ENCODE measurements around the gene NGFR. TPM values are rescaled to one million over a fixed set of nuclear protein-coding genes. Genes with fewer than 3 reads are reported as not detected.

The NGFR gene
- total RNA-seq, 1 experiment from 2014 or later = 0.11 TPM

DNA sequence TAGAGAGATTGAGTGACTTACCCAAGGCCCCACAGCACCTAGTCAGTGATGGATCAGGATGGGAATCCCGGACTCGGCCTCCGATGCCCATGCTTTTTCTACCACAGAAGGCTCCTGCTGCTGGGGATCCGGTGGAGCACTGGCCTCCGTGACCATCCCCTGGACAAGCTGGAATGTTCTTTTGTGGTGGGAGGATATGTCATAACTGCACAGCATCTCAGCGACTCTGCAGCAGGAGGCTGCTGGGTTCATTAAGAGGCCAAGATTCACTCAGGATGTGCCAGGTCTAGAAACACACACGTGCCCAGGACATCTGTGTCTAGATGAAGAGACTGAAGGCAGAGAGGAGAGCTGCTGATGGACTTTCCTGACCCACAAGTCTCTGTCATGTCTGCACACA is 34.7 kb upstream of the NGFR start:
- Histone ChIP-seq H3K79me2 (ENCODE audit: low read depth) (no peaks in the 10 kb centered on the region), H2AFZ (no peak overlapping the region), H3F3A (ENCODE audit: insufficient read depth, low read depth) (no peaks in the 10 kb centered on the region), H3K9me2 (ENCODE audit: insufficient read depth) (no peaks in the 10 kb centered on the region), H3K4me3 (no peak overlapping the region), H4K20me1 (ENCODE audit: insufficient read depth) (no peaks in the 10 kb centered on the region), H3K4me1 (replicated peaks; ENCODE audit: insufficient read depth) (no peaks in the 10 kb centered on the region), H3K27ac (no peak overlapping the region), H3K9me3 (ENCODE audit: insufficient read depth, low read depth) (no peaks in the 10 kb centered on the region), H3K4me2 (no peak overlapping the region), H3K27me3 (ENCODE audit: insufficient read depth, low read depth) (peaks cover 98% of the 10 kb centered on the region), H3K36me3 (ENCODE audit: low read depth) (no peaks in the 10 kb centered on the region)
- no peak for TF ChIP-seq CTCF (conservative IDR thresholded peaks at IDR 0.05)
- TF ChIP-seq EZH2 (IDR thresholded peaks at IDR 0.05; ENCODE audit: low read depth) = no peak
- BruUV-seq (replicated peaks) = no TSS peak
- intact Hi-C loops (cut with micrococcal nuclease; ENCODE audit: unreplicated experiment) = no loop called here
- ChIA-PET CTCF (no interaction called here), POLR2A (ENCODE audit: unreplicated experiment) (no interaction called here)
- DNase-seq = no peak

- no peak overlapping the region for H3K4me2 ChIP-seq
- H3K9me2 ChIP-seq (ENCODE audit: insufficient read depth) = no peaks in the 10 kb centered on the region
- no peaks in the 10 kb centered on the region for H4K20me1 ChIP-seq (ENCODE audit: insufficient read depth)
- DNase-seq = no peak
- no peaks in the 10 kb centered on the region for H3F3A ChIP-seq (ENCODE audit: insufficient read depth, low read depth)
- H3K9me3 ChIP-seq (ENCODE audit: insufficient read depth, low read depth) = no peaks in the 10 kb centered on the region
- H2AFZ ChIP-seq = no peak overlapping the region
- H3K4me1 ChIP-seq (replicated peaks; ENCODE audit: insufficient read depth) = no peaks in the 10 kb centered on the region
- no peak for TF ChIP-seq EZH2 (IDR thresholded peaks at IDR 0.05; ENCODE audit: low read depth)
- TF ChIP-seq CTCF (conservative IDR thresholded peaks at IDR 0.05) = no peak
- H3K36me3 ChIP-seq (ENCODE audit: low read depth) = no peaks in the 10 kb centered on the region
- peaks cover 98% of the 10 kb centered on the region for H3K27me3 ChIP-seq (ENCODE audit: insufficient read depth, low read depth)
- H3K4me3 ChIP-seq = no peak overlapping the region
- ChIA-PET CTCF (no interaction called here), POLR2A (ENCODE audit: unreplicated experiment) (interaction anchor here (0.6 kb wide), 1 partner anchor 570 kb away, joined by 3 read pairs; no protein-coding TSS in a partner anchor)
- intact Hi-C loops (cut with micrococcal nuclease; ENCODE audit: unreplicated experiment) = no loop called here
- BruUV-seq (replicated peaks) = no TSS peak
- no peaks in the 10 kb centered on the region for H3K79me2 ChIP-seq (ENCODE audit: low read depth)
- H3K27ac ChIP-seq = no peak overlapping the region
Observed at GRCh38 chr17:49461580-49461979, 33.5 kb upstream of the NGFR start.

- Histone ChIP-seq H3K27ac (no peak overlapping the region), H3K9me3 (ENCODE audit: insufficient read depth, low read depth) (no peaks in the 10 kb centered on the region), H3K4me3 (no peak overlapping the region), H3F3A (ENCODE audit: insufficient read depth, low read depth) (peaks cover 4% of the 10 kb centered on the region; the same call in 1 of the 2 replicates), H3K9me2 (ENCODE audit: insufficient read depth) (no peaks in the 10 kb centered on the region), H2AFZ (no peak overlapping the region), H3K79me2 (ENCODE audit: low read depth) (no peaks in the 10 kb centered on the region), H3K36me3 (ENCODE audit: low read depth) (no peaks in the 10 kb centered on the region), H3K4me1 (replicated peaks; ENCODE audit: insufficient read depth) (no peaks in the 10 kb centered on the region), H3K27me3 (ENCODE audit: insufficient read depth, low read depth) (peaks cover 98% of the 10 kb centered on the region), H3K4me2 (no peak overlapping the region), H4K20me1 (ENCODE audit: insufficient read depth) (no peaks in the 10 kb centered on the region)
- intact Hi-C loops (cut with micrococcal nuclease; ENCODE audit: unreplicated experiment) = no loop called here
- ChIA-PET CTCF (no interaction called here), POLR2A (ENCODE audit: unreplicated experiment) (no interaction called here)
- no peak for TF ChIP-seq CTCF (conservative IDR thresholded peaks at IDR 0.05)
- TF ChIP-seq EZH2 (IDR thresholded peaks at IDR 0.05; ENCODE audit: low read depth) = no peak
- no peak for DNase-seq
- BruUV-seq (replicated peaks) = no TSS peak
Observed at GRCh38 chr17:49464049-49464448, 31.0 kb upstream of the NGFR start.
